ENCODE measurements around the gene TSPAN1.

The TSPAN1 gene

GRCh38 chr1:46166521-46167462 is 8.1 kb upstream of the TSPAN1 start:
- no peak for DNase-seq

- no peak for DNase-seq
These were observed 6.4 kb upstream of the TSPAN1 start for GRCh38 chr1:46168477-46168876.

DNA sequence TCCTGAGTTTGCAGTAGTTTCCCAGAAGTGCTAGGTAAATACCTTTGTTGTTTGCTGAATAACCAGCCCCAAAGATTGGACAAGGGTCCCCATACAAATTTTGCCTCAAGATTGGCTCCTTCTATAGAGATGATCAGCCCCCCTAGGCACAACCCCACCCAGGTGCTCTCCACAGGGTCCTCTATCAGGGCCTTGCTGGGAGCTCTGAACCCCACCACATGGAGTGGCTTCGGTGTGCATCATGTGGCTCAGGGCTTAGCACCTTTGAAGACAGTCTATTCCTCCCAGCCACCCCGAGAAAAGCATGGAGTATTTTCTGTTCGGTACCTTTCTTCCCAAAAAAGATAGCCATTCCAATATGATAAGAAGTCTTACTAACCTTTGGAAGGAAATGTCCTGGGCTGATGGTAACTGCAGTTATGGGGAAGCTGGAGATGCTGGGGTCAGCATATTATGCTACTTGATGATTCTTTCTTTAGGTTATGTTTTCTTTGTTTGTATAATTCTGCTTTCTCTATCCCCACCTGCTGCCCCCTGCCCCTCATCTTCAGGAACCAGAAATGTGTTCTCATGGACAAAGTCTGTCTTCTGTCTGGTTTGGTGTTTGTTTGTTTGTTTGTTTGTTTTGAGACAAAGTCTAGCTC is 5.0 kb upstream of the TSPAN1 start:
- no peak for DNase-seq

GRCh38 chr1:46171351-46171750 is 3.5 kb upstream of the TSPAN1 start:
- no peak for DNase-seq

DNA sequence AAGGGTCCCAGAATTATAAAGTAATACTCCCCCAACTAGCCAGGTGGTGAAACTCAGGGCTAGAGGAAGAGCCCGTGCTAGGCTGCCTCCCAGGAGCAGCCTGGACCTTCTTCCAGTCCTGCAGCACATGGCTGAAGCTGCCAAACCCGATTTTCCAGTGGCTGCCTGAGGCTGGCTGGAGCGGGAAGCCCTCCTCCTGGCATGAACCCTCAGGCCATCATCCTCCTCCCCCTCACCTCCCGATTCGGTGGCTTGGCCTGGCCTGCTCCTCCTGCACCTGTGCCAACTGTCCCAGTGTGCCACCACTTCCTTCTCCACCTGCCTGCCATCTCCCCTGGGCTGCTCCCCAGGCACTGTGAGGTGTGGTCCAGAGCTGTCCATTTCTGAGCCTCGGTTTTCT is 3.0 kb upstream of the TSPAN1 start:
- no peak for DNase-seq

- DNase-seq, result no peak
These were observed 2.6 kb upstream of the TSPAN1 start for GRCh38 chr1:46172321-46172720.

GRCh38 chr1:46173361-46173856 is 1.5 kb upstream of the TSPAN1 start:
- DNase-seq, result no peak

- DNase-seq, result no peak
These were observed 356 bp downstream of the TSPAN1 start for GRCh38 chr1:46175243-46175642.

- no peak for DNase-seq
These were observed 1.5 kb downstream of the TSPAN1 start, which contains the start of gene P3R3URF for GRCh38 chr1:46176211-46176865. Gene P3R3URF, minus strand, starts transcription at chr1:46176488. Its CDS starts 17 bp downstream, at chr1:46176471.

GRCh38 chr1:46179138-46180081 is 4.5 kb downstream of the TSPAN1 start:
- peak; percentile 87 for DNase-seq

DNA sequence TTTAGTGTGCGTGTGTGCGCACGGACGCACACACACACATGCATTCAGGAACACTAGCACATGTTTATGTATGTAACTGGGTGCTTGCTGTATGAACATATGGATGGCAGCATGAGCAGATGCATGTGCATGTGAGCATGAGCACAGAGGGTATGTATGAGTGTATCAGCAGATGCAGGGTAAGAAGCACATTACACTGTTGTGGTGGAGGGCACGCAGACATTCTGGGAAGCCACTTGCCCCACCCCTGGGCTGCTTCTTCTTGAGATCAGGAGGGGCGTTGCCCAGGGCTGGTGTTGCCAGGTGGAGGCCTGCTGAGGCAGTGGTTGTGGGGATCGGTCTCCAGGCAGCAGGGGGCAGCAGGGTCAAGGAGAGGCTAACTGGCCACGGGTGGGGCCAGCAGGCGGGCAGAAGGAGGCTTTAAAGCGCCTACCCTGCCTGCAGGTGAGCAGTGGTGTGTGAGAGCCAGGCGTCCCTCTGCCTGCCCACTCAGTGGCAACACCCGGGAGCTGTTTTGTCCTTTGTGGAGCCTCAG is 5.3 kb downstream of the TSPAN1 start:
- no peak for DNase-seq

GRCh38 chr1:46181343-46182260 is 6.7 kb downstream of the TSPAN1 start:
- peak; percentile 25 for DNase-seq

DNA sequence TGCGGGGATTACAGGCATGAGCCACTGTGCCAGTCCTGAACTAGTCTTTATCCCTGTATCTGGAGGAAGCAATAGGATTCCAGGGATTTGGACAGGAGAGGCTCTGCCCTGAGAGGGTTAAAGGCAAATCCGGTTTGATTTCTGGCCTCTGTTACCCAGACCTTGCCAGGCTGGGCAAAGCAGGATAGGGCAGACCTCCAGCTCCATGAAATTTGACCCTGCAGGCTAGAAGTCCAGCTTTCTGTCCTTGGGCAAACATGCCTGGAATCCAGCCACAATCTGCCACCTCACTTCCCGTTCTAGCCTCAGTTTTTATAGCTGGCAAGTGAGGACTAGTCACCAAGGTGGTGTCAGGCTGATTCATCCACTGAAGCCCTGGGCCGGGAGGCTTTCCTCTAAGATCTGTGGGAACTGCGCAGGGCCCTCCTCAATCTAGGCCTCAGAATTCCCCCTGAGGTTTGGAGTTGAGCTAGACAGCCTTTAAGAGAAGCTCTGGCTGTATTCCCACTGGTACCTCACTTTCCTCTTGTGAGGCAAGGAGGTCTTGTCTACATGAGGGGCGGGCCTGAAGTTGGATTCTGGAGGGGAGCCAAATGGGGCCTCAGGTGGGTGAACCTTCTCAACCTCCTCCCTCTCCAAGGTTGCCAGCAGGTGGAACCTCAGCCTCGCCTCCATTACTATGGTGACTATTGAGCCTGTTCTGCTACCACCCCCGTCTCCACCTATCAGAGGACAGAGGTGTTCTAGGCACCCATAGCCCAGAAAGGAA is 8.4 kb downstream of the TSPAN1 start:
- DNase-seq, result peak; percentile 98

DNA sequence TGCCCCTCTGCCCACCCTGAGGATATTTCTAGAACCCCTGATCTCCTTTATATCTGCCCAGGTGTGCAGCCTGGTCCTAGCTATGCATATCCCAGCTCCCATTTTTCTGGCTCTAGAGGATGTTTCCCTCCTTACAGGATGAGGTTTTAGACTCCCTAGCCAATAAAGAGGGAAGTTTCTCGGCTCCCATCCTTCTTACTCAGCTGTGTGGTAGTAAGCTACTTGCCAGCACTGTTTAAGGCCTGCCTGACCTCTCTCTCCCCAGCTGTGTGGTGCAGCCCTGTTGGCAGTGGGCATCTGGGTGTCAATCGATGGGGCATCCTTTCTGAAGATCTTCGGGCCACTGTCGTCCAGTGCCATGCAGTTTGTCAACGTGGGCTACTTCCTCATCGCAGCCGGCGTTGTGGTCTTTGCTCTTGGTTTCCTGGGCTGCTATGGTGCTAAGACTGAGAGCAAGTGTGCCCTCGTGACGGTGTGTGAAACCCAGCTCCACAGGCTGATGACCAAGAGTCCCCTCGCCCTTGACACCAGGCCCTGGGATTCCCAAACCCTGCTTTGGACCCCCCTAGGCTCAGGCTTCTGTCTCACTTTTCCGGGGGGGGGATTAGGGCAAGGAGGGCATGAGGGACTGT is 9.2 kb downstream of the TSPAN1 start:
- no peak for DNase-seq

DNA sequence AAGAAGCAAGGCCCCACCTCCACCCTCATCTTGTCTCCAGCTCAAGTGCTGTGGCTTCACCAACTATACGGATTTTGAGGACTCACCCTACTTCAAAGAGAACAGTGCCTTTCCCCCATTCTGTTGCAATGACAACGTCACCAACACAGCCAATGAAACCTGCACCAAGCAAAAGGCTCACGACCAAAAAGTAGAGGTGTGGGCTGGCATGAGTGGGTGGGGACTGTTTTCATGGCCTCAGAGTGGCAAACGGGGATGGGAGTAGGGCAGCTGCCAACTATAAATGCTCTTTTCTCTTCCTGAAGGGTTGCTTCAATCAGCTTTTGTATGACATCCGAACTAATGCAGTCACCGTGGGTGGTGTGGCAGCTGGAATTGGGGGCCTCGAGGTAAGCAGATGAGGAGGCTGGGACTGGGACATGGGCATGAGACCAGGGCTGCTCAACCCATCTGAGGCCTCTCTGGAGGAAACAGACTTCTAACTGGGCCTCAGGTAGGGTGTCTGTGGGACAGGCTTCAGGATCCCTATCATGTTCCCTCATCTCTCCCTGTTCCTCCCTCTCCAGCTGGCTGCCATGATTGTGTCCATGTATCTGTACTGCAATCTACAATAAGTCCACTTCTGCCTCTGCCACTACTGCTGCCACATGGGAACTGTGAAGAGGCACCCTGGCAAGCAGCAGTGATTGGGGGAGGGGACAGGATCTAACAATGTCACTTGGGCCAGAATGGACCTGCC is 10.2 kb downstream of the TSPAN1 start:
- no peak for DNase-seq

GRCh38 chr1:46186076-46186475 is 11.2 kb downstream of the TSPAN1 start:
- no peak for DNase-seq

- no peak for DNase-seq
These were observed 12.4 kb downstream of the TSPAN1 start for GRCh38 chr1:46187106-46187869.
